ENCODE results near the gene URGCP.

- TF ChIP-seq, protein P1, sequence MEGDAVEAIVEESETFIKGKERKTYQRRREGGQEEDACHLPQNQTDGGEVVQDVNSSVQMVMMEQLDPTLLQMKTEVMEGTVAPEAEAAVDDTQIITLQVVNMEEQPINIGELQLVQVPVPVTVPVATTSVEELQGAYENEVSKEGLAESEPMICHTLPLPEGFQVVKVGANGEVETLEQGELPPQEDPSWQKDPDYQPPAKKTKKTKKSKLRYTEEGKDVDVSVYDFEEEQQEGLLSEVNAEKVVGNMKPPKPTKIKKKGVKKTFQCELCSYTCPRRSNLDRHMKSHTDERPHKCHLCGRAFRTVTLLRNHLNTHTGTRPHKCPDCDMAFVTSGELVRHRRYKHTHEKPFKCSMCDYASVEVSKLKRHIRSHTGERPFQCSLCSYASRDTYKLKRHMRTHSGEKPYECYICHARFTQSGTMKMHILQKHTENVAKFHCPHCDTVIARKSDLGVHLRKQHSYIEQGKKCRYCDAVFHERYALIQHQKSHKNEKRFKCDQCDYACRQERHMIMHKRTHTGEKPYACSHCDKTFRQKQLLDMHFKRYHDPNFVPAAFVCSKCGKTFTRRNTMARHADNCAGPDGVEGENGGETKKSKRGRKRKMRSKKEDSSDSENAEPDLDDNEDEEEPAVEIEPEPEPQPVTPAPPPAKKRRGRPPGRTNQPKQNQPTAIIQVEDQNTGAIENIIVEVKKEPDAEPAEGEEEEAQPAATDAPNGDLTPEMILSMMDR (IDR thresholded peaks at IDR 0.05; ENCODE audit: low read depth, low read length), result no peak
- TF ChIP-seq MAX (IDR thresholded peaks at IDR 0.05; ENCODE audit: low read depth, low read length) (no peak), POLR2A (IDR thresholded peaks at IDR 0.05; ENCODE audit: extremely low read depth, insufficient read length) (no peak), MYC (IDR thresholded peaks at IDR 0.05; ENCODE audit: low read depth, low read length) (no peak)
Observed at GRCh38 chr7:43956027-43956426, 49.6 kb upstream of the URGCP start.

Data from NB4 (cell line).